Ascending aorta (tissue), 2 donors: Measurements from ENCODE around the gene ZBTB1. TPM values are rescaled to one million over a fixed set of nuclear protein-coding genes. Genes with fewer than 3 reads are reported as not detected.

Experiments used
- DNase-seq, 2 donors: peaks; one replicate each; pipeline ENCODE4 v3.0.0-alpha.2; 2019; ENCODE audit warnings: low spot score in 2 of 2
- H3K27ac ChIP-seq, 2 donors: fragments of 200-600 bp; sonication (generic); one replicate each; pipeline ENCODE4 v1.5.1; 2016 to 2017; ENCODE audit warnings: mild to moderate bottlenecking in 1 of 2
- H3K27me3 ChIP-seq: fragments of 200-600 bp; sonication (generic); one replicate; pipeline ENCODE4 v1.5.1; 2017
- H3K36me3 ChIP-seq, 2 donors: fragments of 200-600 bp; sonication (generic); one replicate each; pipeline ENCODE4 v1.5.1; 2016
- H3K4me1 ChIP-seq, 2 donors: fragments of 200-600 bp; sonication (generic); one replicate each; pipeline ENCODE4 v1.5.1; 2016 to 2017; ENCODE audit warnings: mild to moderate bottlenecking in 1 of 2
- H3K4me3 ChIP-seq, 2 donors: fragments of 200-600 bp; sonication (generic); one replicate each; pipeline ENCODE4 v1.5.1; 2016 to 2017; ENCODE audit warnings: mild to moderate bottlenecking in 1 of 2
- H3K9me3 ChIP-seq, 2 donors: fragments of 200-600 bp; sonication (generic); one replicate each; pipeline ENCODE4 v1.5.1; 2016
- CTCF ChIP-seq, 3 experiments: fragments of 200-600 bp in 2 of 3; fragments of 450-650 bp in 1 of 3; sonication (generic) in 2 of 3; IDR thresholded peaks; one replicate each; pipeline ENCODE4 v1.5.1; 2016 to 2019; ENCODE audit warnings: antibody characterized with exemption in 3 of 3, mild to moderate bottlenecking in 1 of 3, moderate library complexity in 1 of 3
- intact Hi-C: fragments of 100-400 bp; cut with DNase I; formaldehyde crosslinking; loops from one replicate; pipeline ENCODE4 v1.15.1; 2023
- total RNA-seq: library from RNA; depleted of rRNA; stranded (reverse); fragments of >200 nt; gene quantifications from one replicate; pipeline ENCODE4 v1.1.0, GENCODE V29; 2016

Gene ZBTB1
- total RNA-seq, 1 donor from 2014 or later, result 57.0 TPM

- H3K27ac ChIP-seq, result no peak overlapping the region
- peaks cover 3 to 37% of the 10 kb centered on the region in 2 donors for H3K4me1 ChIP-seq
- no peak for DNase-seq
- no peak for TF ChIP-seq CTCF (IDR thresholded peaks at IDR 0.05)
- no peaks in the 10 kb centered on the region for H3K27me3 ChIP-seq
- no peaks in the 10 kb centered on the region for H3K36me3 ChIP-seq
- intact Hi-C loops, result loop anchor here (10.0 kb wide), 1 partner anchor 863 kb away; the partner anchor contains the start of gene WDR89
- no peaks in the 10 kb centered on the region for H3K9me3 ChIP-seq
- H3K4me3 ChIP-seq, result no peak overlapping the region
Observed at GRCh38 chr14:64508215-64508776, 3.7 kb downstream of the ZBTB1 start.

- intact Hi-C loops, result loop anchor here (10.0 kb wide), 1 partner anchor 864 kb away; the partner anchor contains the start of gene WDR89
- DNase-seq, result no peak
- TF ChIP-seq CTCF (IDR thresholded peaks at IDR 0.05), result no peak
- no peaks in the 10 kb centered on the region for H3K9me3 ChIP-seq
- peaks cover 3 to 37% of the 10 kb centered on the region in 2 donors for H3K4me1 ChIP-seq
- no peaks in the 10 kb centered on the region for H3K36me3 ChIP-seq
- no peaks in the 10 kb centered on the region for H3K27me3 ChIP-seq
- no peak overlapping the region for H3K27ac ChIP-seq
- H3K4me3 ChIP-seq, result no peak overlapping the region
Observed at GRCh38 chr14:64509036-64509435, 4.5 kb downstream of the ZBTB1 start.

GRCh38 chr14:64510825-64511671 lies 6.5 kb downstream of the ZBTB1 start:
- peak overlapping the region in 1 of 2 donors; percentile 44 for H3K27ac ChIP-seq
- peaks cover 8 to 33% of the 10 kb centered on the region in 2 donors for H3K4me1 ChIP-seq
- intact Hi-C loops, result loop anchor here (1.0 kb wide), 1 partner anchor 125 kb away; no protein-coding TSS in a partner anchor
- H3K4me3 ChIP-seq, result no peak overlapping the region
- DNase-seq, result peak in 1 of 2 donors; percentile 84
- peak; percentile 75 to 87 (median 81) for TF ChIP-seq CTCF (IDR thresholded peaks at IDR 0.05)
- no peaks in the 10 kb centered on the region for H3K36me3 ChIP-seq
- H3K27me3 ChIP-seq, result no peaks in the 10 kb centered on the region
- no peaks in the 10 kb centered on the region for H3K9me3 ChIP-seq

- H3K4me1 ChIP-seq, result peaks cover 8 to 16% of the 10 kb centered on the region in 2 donors
- DNase-seq, result no peak
- intact Hi-C loops, result no loop called here
Observed at GRCh38 chr14:64513271-64513670, 8.7 kb downstream of the ZBTB1 start.

GRCh38 chr14:64515053-64515452 lies 10.5 kb downstream of the ZBTB1 start:
- Histone ChIP-seq H3K27ac (no peak overlapping the region), H3K9me3 (no peaks in the 10 kb centered on the region), H3K4me3 (no peak overlapping the region), H3K27me3 (no peaks in the 10 kb centered on the region), H3K36me3 (no peaks in the 10 kb centered on the region), H3K4me1 (peaks cover 5 to 16% of the 10 kb centered on the region in 2 donors)
- no peak for TF ChIP-seq CTCF (IDR thresholded peaks at IDR 0.05)
- intact Hi-C loops, result no loop called here
- no peak for DNase-seq

More at GRCh38 chr14:64513271-64513670, 8.7 kb downstream of the ZBTB1 start:
- TF ChIP-seq CTCF (IDR thresholded peaks at IDR 0.05), result no peak
- Histone ChIP-seq H3K9me3 (no peaks in the 10 kb centered on the region), H3K27ac (no peak overlapping the region), H3K27me3 (no peaks in the 10 kb centered on the region), H3K36me3 (no peaks in the 10 kb centered on the region), H3K4me3 (no peak overlapping the region)
